ENCODE results near the gene PTH1R.

GRCh38 chr3:46901061-46901460 lies 23.5 kb downstream of the PTH1R start:
- TF ChIP-seq, protein P1, sequence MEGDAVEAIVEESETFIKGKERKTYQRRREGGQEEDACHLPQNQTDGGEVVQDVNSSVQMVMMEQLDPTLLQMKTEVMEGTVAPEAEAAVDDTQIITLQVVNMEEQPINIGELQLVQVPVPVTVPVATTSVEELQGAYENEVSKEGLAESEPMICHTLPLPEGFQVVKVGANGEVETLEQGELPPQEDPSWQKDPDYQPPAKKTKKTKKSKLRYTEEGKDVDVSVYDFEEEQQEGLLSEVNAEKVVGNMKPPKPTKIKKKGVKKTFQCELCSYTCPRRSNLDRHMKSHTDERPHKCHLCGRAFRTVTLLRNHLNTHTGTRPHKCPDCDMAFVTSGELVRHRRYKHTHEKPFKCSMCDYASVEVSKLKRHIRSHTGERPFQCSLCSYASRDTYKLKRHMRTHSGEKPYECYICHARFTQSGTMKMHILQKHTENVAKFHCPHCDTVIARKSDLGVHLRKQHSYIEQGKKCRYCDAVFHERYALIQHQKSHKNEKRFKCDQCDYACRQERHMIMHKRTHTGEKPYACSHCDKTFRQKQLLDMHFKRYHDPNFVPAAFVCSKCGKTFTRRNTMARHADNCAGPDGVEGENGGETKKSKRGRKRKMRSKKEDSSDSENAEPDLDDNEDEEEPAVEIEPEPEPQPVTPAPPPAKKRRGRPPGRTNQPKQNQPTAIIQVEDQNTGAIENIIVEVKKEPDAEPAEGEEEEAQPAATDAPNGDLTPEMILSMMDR (IDR thresholded peaks at IDR 0.05; ENCODE audit: insufficient read depth, low read length), result no peak
- no peak for TF ChIP-seq POLR2AphosphoS5 (IDR thresholded peaks at IDR 0.05; ENCODE audit: low read depth)
- no peak for TF ChIP-seq GABPA (IDR thresholded peaks at IDR 0.05; ENCODE audit: low read depth)
- TF ChIP-seq REST (IDR thresholded peaks at IDR 0.05; ENCODE audit: insufficient replicate concordance, low read depth), result no peak
- no peak for TF ChIP-seq SPI1 (IDR thresholded peaks at IDR 0.05; ENCODE audit: borderline replicate concordance, low read depth)
